Measurements from ENCODE around the gene IL21R.

The IL21R gene

DNA sequence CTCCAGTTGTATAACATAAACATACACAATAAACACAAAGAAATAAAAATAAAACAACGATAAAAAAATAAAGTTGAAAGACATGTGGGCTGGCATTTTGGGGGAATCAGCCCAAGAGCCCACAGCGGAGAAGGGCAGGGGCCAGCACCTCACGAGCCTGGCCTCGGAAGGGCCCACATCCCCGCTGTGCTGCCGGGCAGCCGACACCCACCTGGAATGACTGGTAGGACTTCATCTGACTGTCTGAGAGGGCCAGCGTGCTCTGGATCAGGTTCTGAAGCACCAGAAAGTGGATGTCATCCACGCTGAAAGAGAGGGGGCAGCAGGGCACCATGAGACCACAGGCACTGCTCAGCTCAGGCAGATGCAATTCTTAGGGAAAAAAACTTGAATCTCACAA lies 74.3 kb downstream of the IL21R start:
- no peak overlapping the region for H3K27ac ChIP-seq
- TF ChIP-seq ZFX (IDR thresholded peaks at IDR 0.05; ENCODE audit: borderline replicate concordance): no peak
- TF ChIP-seq, protein P1, sequence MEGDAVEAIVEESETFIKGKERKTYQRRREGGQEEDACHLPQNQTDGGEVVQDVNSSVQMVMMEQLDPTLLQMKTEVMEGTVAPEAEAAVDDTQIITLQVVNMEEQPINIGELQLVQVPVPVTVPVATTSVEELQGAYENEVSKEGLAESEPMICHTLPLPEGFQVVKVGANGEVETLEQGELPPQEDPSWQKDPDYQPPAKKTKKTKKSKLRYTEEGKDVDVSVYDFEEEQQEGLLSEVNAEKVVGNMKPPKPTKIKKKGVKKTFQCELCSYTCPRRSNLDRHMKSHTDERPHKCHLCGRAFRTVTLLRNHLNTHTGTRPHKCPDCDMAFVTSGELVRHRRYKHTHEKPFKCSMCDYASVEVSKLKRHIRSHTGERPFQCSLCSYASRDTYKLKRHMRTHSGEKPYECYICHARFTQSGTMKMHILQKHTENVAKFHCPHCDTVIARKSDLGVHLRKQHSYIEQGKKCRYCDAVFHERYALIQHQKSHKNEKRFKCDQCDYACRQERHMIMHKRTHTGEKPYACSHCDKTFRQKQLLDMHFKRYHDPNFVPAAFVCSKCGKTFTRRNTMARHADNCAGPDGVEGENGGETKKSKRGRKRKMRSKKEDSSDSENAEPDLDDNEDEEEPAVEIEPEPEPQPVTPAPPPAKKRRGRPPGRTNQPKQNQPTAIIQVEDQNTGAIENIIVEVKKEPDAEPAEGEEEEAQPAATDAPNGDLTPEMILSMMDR (IDR thresholded peaks at IDR 0.05): no peak

DNA sequence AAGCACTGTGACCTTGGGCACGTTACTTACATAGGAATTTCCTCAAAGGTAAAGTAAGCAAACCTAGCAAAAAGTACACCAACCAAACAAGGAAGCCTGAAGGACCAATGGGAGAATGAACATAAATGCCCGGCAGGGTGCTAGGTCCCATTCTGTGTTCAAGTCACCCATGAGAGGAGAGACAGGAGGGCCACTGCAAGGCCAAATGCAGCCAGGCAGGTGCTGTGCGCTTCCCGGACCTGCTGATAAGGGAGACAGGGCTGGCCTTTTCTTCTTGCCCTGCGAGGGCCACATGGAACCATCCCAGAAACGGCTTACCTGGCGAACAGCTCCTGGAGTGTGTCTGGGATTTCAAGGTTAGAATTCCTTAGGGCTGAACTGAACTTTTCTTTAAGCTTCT lies 78.8 kb downstream of the IL21R start:
- TF ChIP-seq, protein P1 (IDR thresholded peaks at IDR 0.05): no peak
- TF ChIP-seq ZFX (IDR thresholded peaks at IDR 0.05; ENCODE audit: borderline replicate concordance): no peak
- no peak overlapping the region for H3K27ac ChIP-seq

DNA sequence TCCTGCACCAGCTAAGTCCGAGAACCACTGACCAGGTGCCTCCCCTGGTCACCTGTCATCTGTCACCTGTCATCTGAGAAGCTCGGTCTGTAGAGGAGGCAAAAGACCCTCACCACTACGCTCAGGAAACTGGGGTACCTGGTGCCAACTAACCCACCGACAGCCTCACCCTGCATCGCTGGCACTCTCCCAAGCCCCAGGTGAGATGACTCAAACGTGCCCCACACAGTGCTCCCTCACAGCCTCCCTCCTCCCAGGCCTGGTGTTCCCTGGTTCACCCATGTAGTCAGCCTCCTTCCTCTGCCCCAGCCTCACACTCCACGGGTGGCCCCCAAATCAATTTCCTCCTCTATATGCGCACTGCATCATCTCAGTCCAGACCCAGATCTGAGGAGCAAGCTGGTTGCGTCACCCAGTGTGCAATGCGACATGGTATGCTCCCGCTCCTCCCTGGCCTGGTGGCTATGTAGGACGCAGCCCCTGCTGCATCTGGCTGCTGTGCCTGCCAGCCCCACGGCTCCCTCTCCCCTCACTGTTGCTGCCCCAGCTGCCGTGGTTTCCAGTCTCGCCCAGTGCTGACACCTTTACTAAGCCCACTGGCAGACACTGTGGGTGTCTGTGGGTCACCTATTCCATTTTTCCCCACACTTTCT lies 79.4 kb downstream of the IL21R start:
- no peak overlapping the region for H3K27ac ChIP-seq
- TF ChIP-seq, protein P1 (IDR thresholded peaks at IDR 0.05): no peak
- TF ChIP-seq ZFX (IDR thresholded peaks at IDR 0.05; ENCODE audit: borderline replicate concordance): no peak

DNA sequence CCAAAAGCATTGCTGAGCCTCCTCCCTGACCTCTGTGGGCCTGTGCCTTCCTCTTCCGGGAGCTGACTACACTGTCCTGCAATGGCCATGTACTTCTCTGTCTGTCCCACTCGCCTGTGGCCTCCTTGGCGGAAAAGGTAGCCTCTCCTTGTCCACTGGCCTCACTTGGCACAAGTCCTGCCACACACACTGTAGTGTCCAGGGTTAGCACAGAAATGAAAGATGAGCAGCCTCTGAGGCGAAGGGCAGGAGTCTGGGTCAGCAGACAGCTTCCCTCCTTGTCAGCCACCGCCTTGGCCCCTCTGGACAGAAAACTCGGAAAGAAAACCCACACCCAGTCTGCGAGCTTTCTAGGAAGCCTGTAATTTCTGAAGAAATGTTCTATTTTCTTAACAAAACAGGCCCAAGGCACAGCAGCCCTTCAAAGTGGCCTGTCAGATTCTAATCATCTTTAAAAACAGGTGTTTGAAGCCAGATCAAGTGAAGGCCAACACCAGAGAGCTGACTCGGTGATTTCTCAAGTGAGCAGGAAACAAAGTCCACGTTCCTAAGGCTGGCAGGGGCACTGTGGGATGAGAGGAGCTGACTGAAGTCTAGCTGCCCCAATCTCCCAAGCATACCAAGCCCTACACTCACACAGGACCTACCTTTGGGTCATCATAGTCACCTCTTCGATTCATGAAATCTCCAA lies 80.6 kb downstream of the IL21R start:
- TF ChIP-seq, protein P1 (IDR thresholded peaks at IDR 0.05): no peak
- TF ChIP-seq ZFX (IDR thresholded peaks at IDR 0.05; ENCODE audit: borderline replicate concordance): no peak
- H3K27ac ChIP-seq: no peak overlapping the region

DNA sequence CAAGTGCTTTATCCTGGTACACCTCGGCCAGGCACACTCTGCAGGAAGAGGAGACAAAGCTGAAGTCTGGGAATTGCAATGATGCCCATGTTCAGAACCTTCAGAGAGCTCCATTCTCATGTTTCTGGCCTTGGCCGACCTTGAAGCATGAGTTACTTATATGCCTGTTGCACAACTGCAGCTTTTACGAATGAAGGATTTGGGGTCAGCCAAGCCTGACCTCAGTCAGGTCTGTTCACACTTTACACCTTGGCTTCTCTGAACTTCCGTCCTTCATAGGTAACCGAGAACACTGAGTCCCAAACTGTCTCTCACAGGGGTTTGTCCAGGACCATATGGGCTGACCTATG lies 81.1 kb downstream of the IL21R start:
- no peak overlapping the region for H3K27ac ChIP-seq
- TF ChIP-seq, protein P1 (IDR thresholded peaks at IDR 0.05): no peak
- no peak for TF ChIP-seq ZFX (IDR thresholded peaks at IDR 0.05; ENCODE audit: borderline replicate concordance)

DNA sequence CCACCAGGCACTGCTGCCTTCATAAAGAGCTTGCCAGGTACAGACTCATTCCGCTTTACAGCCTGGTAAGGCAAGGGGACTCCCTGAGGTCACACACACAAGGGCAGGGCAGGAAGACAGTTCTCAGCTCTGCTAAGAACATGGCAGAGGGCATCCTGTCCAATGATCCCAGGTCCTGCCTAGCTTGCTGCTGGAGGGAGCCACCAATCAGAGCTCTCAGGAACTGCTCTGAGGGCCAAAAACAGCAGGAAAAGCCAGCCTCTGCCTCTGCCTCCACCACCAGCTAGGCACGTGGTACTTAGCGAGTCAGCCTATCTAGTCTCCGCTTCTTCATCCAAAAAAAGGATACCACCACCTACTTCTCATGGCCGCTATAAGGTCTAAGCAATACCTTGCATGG lies 81.7 kb downstream of the IL21R start:
- TF ChIP-seq ZFX (IDR thresholded peaks at IDR 0.05; ENCODE audit: borderline replicate concordance): no peak
- TF ChIP-seq, protein P1 (IDR thresholded peaks at IDR 0.05): no peak
- no peak overlapping the region for H3K27ac ChIP-seq

DNA sequence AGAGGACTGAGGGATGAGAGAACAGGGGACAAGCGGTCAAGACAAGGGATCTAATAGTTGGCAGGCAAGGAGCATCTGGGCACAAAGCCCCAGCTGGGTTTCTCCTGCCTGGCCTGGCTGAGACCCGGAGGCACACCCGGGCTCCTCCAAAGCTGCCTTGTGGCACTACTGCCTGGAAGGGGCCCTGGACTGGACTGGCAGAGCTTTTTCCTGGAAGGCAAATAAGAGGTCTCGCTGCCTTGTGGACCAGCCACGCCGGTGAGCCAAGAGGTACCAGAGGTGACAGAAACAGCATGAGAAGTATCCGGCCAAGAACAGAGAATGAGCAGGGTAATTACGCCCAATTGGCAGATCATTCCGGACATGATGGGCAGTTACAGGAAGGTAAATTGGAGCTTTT lies 83.2 kb downstream of the IL21R start:
- no peak overlapping the region for H3K27ac ChIP-seq
- TF ChIP-seq, protein P1 (IDR thresholded peaks at IDR 0.05): no peak
- TF ChIP-seq ZFX (IDR thresholded peaks at IDR 0.05; ENCODE audit: borderline replicate concordance): no peak
